GM08714 (cell line): ENCODE data around the gene TACR1.
"Not testable (repeated sequence)": the region's sequence is repeated elsewhere in the genome, so short reads cannot be mapped to it uniquely, and the experiment has no call there.

Experiments
- H3K4me3 ChIP-seq: fragments of 200-500 bp; sonication (Bioruptor generic); 2 replicates; pipeline ENCODE4 v1.5.1; 2014; ENCODE audit warnings: mild to moderate bottlenecking, low read length, inconsistent platforms
- ZNF274 ChIP-seq: IDR thresholded peaks from 2 replicates; pipeline ENCODE4 v1.6.1; 2012; ENCODE audit warnings: mild to moderate bottlenecking, low read depth, low read length

Gene TACR1

DNA sequence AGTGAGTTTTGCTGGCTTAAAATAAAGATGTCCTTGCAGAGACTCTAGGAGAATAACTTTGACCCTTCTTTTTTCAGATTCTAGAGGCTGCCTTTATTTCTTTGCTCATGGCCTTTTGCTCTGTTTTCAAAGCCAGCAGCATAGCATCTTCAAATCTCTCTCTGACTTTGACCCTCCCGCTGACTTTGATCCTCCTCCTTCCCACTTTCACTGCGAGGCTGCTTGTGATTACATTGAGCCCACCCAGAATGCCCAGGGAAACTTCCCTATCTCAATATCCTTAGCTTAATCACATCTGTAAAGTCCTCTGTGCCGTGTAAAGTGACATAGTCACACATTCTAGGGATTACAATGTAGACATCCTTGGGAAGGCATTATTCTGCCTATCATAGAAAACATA is 23.9 kb downstream of the TACR1 start:
- no peak for TF ChIP-seq ZNF274

DNA sequence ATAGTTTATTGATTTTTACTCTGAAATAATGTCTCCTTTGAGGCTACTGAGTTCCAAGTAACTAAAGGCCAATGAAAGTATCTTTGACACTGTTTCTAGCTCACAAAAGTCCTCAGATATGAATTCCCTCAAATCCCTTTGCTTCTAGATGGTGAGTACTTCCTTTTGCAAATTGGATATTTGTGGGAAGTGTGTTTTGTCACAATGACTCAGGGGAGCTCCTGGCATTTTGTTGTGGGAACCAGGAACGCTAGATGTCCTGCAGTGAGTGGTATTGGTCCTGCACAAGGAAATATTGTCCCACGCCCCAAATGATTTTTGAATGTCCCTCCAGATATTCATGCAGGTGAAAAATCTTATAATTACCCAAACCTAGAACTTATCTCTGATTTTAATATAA is 24.3 kb downstream of the TACR1 start:
- H3K4me3 ChIP-seq, result no peak overlapping the region
- no peak for TF ChIP-seq ZNF274

More for the DNA sequence above, 23.9 kb downstream of the TACR1 start:
- H3K4me3 ChIP-seq, result no peak overlapping the region

DNA sequence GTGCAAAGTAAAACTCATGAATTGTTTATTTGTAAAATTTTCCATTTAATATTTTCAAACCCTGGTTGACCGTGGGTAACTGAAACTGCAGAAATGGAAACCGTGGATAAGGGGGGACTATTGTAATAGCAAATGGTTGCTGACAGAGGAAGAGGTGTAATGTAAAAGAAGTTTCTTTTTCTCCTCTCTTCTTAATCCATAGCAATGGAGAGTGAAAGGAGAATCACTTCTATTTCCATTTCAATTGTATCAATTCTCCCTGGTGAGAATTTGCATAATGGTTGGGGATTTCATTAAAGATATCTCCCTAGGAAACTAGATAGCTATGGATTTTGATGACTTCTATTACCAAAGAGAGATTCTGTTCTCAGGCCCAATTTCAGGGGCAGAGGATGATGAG is 24.8 kb downstream of the TACR1 start:
- H3K4me3 ChIP-seq, result no peak overlapping the region
- TF ChIP-seq ZNF274, result no peak

DNA sequence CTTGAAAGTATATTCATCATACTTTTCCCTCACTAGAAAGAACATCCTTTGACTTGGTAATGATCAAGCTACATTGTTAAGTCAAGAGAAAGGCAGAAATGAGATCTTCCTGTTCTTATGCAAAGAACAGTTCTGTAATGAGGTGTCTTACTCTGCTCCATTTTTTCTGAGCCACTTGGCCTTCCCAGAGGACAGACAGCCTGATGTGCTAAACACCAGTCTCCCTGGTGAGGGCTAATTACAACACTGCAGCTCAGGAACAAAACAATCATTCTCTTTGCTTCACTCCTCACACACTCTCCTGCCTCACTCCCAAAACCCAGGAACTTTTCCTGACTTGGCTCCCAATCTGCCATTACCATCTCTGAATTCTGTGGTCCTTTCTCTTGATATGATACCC is 25.6 kb downstream of the TACR1 start:
- TF ChIP-seq ZNF274, result no peak

DNA sequence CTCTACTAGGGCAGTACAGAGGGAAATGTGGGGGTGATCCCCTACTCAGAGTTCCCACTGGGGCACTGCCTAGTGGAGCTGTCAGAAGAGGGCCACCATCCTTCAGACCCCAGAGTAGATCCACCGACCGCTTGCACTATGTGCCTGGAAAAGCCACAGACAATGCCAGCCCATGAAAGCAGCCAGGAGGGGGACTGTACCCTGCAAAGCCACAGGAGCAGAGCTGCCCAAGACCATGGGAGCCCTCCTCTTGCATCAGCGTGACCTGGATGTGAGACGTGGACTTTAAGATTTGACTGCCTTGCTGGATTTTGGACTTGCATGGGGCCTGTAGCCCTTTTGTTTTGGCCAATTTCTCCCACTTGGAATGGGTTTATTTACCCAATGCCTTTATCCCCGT is 27.9 kb downstream of the TACR1 start:
- not testable (repeated sequence) for H3K4me3 ChIP-seq

More for the DNA sequence above, 25.6 kb downstream of the TACR1 start:
- no peak overlapping the region for H3K4me3 ChIP-seq

DNA sequence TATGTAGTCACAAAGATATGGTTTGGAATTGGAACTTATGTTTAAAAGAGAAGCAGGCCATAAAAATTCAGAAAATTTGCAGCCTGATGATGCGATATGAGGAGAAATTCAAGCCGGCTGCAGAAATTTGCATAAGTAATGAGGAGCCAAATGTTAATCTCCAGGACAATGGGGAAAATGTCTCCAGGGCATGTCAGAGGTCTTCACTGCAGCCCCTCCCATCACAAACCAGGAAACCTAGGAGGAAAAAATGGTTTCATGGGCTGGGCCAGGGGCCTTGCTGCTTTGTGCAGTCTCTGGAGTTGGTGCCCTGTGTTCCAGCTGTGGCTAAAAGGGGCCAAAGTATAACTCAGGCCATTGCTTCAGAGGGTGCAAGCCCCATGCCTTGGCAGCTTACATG is 28.4 kb downstream of the TACR1 start:
- TF ChIP-seq ZNF274, result no peak
- H3K4me3 ChIP-seq, result no peak overlapping the region

DNA sequence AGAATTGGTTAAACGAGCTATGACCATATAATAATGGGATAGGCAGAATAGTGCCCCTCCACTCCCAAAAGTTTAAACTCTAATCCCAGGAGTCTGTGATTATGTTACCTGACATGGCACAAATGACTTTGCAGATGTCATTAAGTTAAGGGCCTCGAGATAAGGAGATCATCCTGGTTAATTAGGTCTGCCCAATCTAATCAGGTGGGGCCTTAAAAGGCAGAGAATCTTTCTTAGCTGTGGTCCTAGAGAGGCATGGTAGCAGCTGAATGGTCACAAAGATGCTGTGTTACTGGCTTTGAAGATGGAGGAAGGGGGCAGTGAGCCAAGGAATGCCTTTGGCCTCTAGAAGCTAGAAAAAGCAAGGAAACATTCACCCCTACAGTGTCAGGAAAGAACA is 31.1 kb downstream of the TACR1 start:
- no peak overlapping the region for H3K4me3 ChIP-seq
- no peak for TF ChIP-seq ZNF274

DNA sequence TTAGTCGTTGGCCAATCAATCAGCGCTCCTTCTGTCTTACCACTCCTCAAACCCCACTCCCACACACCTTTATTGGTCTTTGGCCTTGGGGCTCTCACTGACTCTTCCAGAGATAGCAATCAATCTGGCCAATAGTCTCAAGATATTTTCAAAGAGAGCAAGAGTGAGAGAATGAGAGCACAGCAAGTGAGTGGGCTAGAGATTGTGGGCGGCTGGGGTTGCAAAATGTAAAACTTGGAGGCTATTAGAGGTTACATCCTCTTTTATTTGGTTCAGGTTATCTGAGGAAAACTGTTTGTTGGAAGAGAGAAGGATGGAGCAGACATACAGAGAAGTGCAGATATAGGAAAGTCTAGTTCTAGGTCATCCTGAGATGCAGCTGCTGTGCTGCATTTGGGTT is 32.8 kb downstream of the TACR1 start:
- no peak for TF ChIP-seq ZNF274
- no peak overlapping the region for H3K4me3 ChIP-seq

DNA sequence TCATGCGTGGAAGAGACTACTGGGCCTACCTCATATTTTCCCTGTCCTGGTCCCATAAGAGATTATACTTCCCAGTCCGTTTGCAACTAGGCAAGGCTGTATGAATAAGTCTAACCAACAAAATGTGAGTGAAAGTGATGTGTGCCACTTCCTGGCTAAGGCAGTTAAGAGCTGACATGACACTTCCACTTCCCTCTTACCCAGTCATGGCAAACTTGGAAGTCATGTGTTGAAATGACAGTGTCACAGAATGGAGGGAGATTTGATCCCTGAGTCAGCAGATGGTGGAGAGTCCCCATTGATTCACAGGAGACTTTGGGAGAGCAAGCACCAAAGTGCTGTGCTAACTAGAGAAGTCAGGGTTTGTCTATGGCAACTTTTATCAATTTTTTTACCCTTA is 36.4 kb downstream of the TACR1 start:
- TF ChIP-seq ZNF274, result no peak
- H3K4me3 ChIP-seq, result no peak overlapping the region

DNA sequence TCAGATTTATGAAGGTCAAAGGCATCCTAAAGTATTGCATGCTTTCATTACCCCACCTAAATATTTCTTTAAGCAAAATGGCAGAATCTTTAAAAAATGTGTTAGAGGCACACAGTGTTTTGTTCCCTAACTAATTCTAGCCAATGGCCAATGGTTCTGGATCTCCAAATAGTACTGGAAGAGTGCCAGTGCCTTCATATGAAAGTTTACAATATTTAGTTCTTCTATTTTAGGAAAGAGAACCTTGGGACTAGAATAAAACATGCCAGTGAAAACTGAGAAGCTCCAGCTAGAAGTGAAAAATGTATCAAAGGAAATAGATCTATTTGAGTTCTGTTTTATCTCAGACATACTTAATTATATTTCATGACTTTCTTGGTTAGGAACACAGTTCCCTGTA is 37.1 kb downstream of the TACR1 start:
- no peak overlapping the region for H3K4me3 ChIP-seq
- TF ChIP-seq ZNF274, result no peak

DNA sequence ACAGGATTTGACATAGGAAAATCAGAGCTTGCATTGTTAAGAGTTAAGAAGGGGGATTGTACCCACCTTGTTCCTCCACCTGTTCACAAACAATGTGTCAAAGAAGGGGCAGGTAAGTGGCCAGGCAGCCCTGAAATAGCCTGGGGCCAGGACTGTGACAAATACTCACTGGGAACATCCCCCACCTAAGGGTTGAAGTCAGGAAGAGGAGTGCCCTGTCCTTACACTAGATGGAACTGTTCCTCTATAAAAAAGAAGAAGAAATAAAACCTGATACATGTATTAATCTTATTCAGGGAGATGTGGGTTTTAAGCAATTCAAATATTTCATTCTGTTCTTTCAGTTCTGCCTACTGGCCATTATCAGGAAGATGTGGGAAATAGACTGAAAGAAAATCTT is 41.9 kb downstream of the TACR1 start:
- no peak overlapping the region for H3K4me3 ChIP-seq
- TF ChIP-seq ZNF274, result no peak

DNA sequence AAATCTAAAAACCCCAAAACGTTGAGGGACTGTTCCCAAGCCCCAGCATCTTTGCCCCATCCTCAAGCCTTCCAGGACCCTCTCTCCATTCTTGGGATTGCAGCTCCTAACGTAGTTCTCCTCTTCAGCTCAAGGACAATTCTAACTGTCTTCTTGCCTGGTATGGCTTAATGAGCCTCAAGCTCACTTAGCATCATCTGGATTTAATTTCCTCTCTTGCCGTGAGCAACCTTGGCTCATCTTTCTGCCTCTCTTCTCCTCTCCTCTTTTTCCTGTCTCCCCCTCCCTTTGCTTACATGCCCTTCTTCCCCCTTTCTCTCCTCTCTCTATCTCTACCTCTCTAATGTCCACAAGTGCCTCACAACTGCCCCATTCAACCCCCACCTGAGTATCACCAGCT is 44.2 kb downstream of the TACR1 start:
- H3K4me3 ChIP-seq, result no peak overlapping the region
- TF ChIP-seq ZNF274, result no peak

DNA sequence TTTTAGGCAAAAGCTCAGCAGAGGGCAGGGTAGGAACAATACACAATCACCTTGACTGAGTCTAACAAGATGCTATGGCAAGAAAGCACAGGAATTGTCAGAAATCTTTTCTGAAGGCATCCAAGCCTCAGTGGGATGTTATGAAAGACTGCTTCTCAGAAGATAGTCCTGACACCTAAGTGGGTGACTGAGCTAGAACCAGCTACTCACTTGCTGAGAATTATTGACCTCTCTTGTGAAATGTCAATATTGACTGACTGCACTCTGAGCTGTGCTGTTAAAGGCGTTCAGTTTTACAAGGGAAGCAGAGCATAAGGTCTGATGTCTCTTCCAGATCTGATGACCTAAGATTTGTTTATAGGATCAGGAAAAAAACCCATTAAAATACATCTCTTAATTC is 46.1 kb downstream of the TACR1 start:
- TF ChIP-seq ZNF274, result no peak

DNA sequence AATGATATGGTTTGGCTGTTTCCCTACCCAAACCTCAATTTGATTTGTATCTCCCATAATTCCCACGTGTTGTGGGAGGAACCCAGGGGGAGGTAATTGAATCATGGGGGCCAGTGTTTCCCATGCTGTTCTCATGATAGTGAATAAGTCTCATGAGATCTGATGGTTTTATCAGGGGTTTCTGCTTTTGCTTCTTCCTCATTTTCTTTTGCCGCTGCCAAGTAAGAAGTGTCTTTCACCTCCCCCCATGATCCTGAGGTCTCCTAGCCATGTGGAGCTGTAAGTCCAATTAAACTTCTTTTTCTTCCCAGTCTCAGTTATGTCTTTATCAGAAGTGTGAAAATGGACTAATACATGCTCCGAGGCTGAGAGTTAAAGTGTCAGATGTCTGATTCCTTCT is 47.1 kb downstream of the TACR1 start:
- H3K4me3 ChIP-seq, result not testable (repeated sequence)

More for the DNA sequence above, 46.1 kb downstream of the TACR1 start:
- H3K4me3 ChIP-seq, result no peak overlapping the region

DNA sequence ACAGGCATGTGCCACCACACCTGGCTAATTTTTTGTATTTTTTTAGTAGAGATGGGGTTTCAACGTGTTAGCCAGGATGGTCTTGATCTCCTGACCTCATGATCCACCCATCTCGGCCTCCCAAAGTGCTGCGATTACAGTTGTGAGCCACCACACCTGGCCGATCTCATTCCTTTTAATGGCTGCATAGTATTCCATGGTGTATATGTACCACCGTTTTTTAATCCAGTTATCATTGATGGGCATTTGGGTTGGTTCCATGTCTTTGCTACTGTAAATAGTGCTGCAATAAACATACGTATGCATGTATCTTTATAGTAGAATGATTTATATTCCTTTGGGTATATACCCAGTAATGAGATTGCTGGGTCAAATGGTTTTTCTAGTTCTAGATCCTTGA is 51.4 kb downstream of the TACR1 start:
- not testable (repeated sequence) for H3K4me3 ChIP-seq

DNA sequence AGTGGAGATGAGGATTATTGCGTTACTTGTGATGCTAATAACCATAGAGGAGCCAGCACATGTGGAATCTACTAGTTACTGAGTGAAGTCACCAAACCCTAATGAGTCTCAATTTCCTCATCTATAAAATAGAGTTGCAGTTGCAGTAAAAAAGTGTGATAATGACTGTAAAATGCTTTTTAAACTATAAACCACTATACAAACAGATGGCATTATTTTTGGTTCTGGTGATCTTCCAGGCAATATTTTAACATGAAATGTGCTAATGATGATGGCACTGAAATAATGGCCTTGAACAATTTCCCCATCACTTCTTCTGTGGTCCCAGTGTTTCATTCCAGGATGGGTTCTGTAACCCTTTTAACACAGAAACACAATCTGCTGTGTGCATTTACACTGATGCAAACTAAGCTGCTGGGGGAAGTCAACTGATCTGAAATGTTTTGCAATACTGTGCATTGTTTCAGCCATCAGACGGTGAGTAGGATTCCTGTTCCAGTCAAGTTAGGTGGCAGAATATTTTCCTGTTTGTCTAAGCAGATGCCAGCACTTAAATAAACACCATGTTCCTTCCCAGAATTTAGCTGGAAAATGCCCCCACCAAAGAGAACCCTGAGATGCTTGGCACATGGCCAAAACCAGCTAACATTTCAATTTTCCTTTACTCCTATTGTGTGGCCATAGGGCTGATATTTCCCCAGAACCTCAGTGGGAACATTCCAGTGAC is 52.6 kb downstream of the TACR1 start:
- H3K4me3 ChIP-seq, result no peak overlapping the region
- no peak for TF ChIP-seq ZNF274

DNA sequence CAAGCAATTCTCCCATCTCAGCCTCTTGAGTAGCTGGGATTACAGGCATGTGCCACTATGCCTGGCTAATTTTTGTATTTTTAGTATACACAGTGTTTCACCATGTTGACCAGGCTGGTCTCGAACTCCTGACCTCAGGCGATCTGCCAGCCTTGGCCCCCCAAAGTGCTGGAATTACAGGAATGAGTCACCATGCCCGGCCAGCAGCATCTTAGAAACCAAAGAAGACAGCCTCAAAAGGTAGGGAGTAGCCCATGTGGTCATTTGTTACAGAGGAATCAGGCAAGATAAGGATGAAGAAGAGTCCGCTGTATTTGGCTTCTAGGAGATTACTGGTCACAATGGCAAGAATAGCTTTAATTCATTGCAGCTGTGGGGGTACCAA is 53.1 kb downstream of the TACR1 start:
- not testable (repeated sequence) for H3K4me3 ChIP-seq
